GM12874 (cell line): ENCODE data around the gene KIF3B.

ENCODE experiments used
- CTCF ChIP-seq: IDR thresholded peaks from 2 replicates; pipeline ENCODE4 v1.5.1; 2011; ENCODE audit warnings: low read depth, mild to moderate bottlenecking, control low read depth, low read length, moderate library complexity; ENCODE audit not compliant: insufficient read depth

Gene KIF3B

GRCh38 chr20:32292548-32292947 lies 15.1 kb downstream of the KIF3B start:
- no peak for TF ChIP-seq CTCF

GRCh38 chr20:32294071-32294470 lies 16.6 kb downstream of the KIF3B start:
- TF ChIP-seq CTCF: no peak

- TF ChIP-seq CTCF: no peak
Measured at GRCh38 chr20:32296412-32296811, 19.0 kb downstream of the KIF3B start.

- no peak for TF ChIP-seq CTCF
Measured at GRCh38 chr20:32296819-32297420, 19.5 kb downstream of the KIF3B start.

- no peak for TF ChIP-seq CTCF
Measured at GRCh38 chr20:32297439-32297838, 20.0 kb downstream of the KIF3B start.

- TF ChIP-seq CTCF: no peak
Measured at GRCh38 chr20:32300647-32301046, 23.2 kb downstream of the KIF3B start.

GRCh38 chr20:32301719-32302506 lies 24.5 kb downstream of the KIF3B start:
- no peak for TF ChIP-seq CTCF
